ENCODE results near the gene MMP28.
"Not testable (repeated sequence)": the region's sequence is repeated elsewhere in the genome, so short reads cannot be mapped to it uniquely, and the experiment has no call there.

Gene MMP28

DNA sequence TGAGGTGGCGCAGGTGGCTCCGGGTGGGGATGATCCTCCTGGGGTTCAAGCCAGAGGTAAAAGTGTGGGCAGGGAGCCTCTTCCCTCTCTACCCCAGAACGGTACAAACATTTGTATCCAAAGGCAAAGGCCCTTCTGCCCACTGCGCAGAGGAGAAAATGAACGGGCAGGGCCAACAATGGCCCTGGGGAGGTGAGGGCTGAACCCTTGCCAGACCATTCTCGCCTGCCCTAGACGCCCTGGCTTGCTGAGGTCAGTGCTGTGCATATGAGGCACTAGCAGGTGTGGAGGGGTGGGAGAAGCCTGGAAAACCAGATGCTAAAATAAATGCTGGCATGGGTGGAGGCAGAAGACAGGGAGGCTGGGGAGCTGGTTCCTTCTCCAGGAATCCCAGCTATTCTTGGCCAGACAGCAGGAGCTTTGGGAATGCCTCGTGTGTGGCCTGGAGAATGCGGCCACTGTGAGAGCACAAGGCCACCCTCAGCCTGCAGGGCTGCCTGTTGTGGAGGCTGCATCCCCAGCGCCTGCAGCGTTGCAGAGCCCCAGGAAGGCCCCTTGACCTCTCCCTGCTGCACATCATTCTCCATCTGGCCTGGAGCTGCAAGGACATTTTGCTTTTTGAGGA is 30.2 kb downstream of the MMP28 start:
- no peak for DNase-seq

GRCh38 chr17:35764123-35764991 is 31.1 kb downstream of the MMP28 start:
- peak; percentile 74 for DNase-seq

DNA sequence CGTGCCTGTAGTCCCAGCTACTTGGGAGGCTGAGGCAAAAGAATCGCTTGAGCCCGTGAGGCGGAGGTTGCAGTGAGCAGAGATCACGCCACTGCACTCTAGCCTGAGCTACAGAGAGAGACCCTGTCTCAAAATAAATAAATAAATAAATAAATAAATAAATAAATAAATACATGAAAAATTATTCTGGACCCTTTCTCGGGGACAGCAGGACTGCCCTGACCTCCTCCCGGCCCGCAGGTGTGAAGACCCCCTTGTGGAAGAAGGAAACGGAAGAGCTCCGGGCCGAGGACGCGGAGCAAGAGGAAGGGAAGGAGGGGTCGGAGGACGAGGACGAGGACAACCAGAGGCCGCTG is 31.7 kb downstream of the MMP28 start:
- DNase-seq: no peak

DNA sequence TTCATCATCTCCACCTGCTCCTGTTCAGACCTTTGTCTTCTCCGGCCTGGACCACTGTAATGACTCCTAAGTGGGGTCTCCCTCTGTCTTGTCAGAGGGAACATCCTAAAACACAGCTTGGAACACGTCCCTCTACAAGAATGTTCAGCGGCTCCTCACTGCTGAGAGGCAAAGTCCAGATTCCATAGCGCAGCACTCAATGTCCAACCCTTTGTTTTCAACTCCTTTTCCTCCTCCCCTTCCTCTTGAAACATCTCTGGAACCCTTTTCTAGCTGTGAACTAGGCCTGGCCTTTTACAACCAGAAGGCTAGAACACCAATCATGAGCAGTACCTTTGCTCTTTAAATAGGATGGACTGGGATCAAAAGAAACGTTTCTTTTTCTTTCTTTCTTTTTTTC is 33.8 kb downstream of the MMP28 start:
- no peak for DNase-seq

DNA sequence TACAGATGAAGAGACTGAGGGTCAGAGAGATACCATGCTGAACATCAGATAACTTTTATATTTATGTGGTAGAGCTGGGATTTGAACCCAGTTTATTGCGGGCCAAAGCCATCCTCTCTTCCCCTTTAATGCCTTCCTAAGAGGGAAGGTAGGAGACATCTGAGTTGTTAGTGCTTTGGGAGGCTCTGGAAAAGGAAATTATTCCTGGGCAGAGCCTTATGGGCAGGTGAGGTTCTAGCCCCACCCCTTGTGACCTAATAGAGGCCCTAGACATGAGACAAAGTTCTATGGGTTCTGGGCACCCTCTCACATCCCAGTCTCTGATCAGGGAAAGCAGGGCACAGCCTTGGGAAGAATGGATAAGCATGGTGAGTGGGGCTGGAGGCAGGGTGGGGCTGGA is 34.9 kb downstream of the MMP28 start, which contains the start of gene C17orf50:
C17orf50 (plus strand) TSS at position 301 of the 400 bp plus-strand sequence; CDS start at position 356, 55 bp downstream.
- no peak for DNase-seq

DNA sequence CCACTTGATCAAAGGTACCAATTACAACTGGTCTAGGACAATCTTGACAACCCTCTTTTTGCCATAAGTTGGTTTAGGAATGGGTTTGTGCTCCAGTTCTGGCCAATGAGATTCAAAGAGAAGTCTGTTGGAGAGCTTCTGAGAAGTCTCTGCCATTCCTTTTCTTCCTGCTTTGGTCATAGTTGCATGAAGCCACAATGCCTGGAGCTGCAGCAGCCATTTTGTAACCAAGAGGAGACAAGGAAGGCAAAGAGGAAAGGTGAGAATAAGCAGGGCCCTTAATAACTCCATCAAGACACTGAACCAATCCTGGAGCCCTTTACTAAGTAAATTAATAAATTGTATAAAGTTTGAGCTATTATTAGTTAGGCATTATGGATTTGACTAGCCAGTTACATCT is 38.2 kb downstream of the MMP28 start:
- DNase-seq: no peak

DNA sequence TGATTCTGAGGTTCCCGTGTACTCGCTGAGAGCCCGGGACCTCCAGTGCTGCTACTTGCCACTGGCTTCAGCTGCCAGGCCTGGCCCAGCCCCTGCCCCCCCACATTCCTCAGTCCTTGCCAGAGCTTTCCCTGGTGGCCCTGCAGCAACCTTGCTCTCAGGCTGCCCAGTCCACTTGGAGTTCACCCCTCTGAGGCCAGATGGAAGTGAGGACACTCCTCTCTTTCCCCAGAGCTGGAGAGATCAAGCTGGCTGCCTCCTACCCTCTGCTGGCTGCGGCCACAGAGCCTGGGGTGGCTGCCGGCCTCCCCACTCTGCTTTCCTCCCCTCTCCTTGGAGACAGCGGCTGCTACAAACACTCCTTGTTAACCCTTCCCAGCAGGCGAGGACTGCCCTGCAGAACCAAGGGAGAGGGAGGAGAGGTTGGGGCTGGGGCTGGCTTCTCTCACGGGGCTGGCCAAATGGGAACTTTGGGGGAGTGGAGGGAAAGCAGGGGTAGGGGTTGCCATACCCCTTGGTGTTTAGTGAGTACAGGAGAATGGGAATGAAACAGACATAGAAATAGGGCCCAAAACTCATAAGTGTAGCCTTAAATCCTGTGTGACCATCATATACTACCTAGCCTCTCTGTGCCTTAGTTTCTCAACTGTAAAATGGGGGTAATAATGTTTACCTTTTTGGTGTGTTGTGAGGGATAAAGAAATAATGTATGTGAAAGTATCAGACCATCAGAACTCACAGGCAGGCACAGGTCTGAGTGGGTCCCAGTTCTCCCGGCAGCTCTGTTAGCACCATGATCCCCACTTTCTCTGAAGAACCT is 42.3 kb downstream of the MMP28 start, which contains the start of gene GAS2L2:
GAS2L2 (minus strand) TSS at position 295 of the 820 bp plus-strand sequence. CDS start 389 bp downstream, outside the sequence.
- DNase-seq: no peak

DNA sequence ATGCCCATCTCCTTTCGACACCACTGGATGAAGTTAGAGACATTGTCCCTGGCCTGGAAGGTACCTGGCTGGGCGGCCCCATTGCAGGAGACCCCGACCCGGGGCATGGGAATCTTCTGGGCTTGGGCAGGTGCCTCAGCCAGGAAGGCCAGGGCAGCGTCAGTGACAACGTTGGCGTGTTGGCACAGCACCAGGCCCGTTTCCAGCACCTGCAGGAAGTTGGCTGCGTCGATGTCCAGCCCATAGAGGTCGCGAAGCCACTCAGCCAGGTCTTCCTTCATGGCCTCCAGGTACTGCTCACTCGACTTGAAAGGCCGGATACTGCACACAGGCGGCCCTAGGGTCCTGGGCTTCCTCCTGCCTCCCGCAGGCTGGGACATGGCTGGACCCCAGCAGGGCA is 43.0 kb downstream of the MMP28 start:
- DNase-seq: no peak

DNA sequence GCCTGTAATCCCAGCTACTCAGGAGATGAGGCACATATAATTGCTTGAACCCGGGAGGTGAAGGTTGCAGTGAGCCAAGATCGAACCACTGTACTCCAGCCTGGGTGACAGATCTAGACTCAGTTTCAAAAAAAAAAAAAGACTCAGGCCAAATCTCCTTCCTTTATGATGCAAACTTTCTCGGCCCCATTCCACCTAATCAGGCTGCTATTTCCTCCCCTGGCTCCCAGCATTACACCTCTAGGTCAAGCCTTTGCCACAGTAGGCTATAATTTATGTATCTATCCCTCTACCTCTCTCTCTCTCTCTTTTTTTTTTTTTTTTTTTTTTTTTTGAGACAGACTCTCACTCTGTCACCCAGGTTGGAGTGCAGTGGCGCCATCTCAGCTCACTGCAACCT is 43.9 kb downstream of the MMP28 start:
- DNase-seq: not testable (repeated sequence)

GRCh38 chr17:35750526-35751395 is 44.7 kb downstream of the MMP28 start:
- no peak for DNase-seq

GRCh38 chr17:35749560-35750412 is 45.7 kb downstream of the MMP28 start:
- DNase-seq: no peak

DNA sequence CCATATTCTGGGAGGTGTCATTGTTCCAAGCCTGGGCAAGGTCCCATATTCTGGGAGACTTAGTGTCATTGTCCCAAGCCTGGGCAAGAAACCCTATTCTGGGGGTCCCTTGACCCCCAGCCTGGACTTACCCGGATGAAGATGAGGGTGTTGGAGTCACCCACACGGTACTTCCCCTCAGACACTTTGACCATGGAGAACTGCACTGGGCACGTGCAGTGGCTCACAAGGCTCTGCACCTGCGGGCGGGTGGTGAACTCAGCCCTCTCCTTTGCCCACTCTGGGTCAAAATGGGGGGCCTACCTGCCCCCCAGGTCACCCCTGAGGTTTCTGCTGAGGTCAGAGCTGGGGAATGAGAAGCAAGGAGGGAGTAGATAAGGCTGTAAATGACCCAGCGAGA is 46.5 kb downstream of the MMP28 start:
- DNase-seq: no peak

DNA sequence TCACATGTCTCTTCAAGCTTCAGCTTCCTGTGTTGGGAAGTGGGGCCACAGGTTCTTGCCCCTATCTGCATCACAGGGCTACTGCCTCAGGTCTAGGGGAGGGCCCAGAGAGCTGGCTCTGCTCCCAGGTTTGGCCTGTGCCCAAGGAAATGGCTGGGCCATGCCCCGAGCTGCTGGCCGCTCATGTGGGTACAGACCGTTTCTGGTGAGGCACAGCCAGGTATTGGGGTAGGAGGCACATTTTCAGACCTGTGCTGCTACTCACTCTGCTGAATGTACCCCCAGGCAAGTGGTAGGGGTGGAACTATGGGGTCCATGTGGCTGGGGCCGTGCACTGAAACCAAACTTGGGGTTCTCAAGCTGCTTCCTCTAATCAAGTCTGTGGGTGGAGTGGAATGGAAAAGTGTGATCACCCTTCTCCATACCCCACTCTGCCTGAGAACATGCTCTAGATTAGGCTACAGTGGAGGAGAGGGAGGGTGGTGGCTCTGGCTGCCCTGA is 47.0 kb downstream of the MMP28 start:
- DNase-seq: no peak

DNA sequence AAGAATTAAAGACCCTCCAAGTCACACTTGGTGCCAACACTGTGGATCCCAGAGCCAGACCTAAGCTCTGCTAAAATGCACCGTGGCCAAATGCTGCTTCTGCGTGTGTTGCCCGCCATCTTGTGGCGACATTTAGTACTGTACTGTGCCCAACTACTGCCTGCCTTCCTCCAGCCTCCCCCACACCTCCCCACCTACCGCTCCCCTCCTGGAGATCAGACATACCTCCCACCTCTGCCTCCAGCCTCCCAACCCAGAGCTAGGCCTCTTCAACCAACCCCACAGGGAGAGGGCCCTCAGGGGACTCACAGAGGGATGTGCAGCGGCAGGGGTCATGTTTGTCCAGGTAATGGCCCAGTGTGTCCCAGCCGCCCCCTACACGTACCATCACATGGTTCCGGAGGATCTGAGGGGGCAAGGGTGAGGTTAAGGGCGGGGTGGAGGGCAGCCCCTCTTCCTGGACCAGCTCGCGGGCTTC is 47.9 kb downstream of the MMP28 start:
- peak; percentile 41 for DNase-seq

DNA sequence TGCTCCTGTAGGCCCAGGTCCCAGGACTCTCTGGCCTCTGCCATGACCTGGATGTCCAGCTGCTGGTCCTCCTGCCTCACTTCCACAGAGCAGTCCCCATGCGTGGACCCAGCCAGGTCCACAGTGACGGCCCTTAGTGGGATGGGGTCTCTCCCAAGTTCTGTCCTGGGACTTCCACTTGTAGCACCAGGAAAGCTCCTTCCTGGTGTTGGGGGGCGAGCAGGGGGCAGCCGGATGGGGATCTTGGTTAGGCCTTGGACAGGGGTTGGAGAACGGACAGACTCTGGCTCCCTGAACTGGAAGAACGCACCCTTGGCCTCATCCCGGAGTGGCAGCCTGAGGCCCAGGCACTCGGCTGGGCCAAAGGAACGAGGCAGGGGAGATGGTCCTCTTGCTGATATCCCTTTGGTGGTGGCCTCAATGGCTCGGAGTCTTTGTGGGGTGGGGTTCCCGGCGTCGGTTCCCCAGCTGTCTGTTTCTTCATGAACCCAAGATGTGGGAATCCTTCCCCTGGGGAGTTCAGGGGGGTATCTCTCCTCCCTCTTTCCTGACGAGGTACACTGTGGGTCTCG is 49.6 kb downstream of the MMP28 start:
- no peak for DNase-seq

DNA sequence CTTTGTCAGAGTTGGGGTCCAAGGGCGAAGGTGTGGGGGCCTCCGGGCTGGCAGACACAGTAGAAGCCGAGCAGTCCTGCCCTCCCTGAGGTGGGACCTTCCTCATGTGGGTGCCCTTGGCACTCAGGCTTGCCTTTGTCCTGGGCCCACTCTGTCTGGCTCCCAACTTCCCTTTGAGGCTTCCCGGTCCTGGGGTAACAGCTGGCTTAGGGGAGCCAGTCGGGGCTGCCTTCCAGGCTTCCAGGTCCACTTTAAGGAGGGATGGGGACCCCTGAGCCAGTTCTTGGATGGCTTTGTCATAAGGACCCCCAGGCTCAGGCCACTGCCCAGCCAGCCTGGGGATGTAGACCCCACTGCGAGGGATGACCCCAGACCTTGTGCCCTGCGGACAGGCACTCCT is 50.2 kb downstream of the MMP28 start:
- no peak for DNase-seq

DNA sequence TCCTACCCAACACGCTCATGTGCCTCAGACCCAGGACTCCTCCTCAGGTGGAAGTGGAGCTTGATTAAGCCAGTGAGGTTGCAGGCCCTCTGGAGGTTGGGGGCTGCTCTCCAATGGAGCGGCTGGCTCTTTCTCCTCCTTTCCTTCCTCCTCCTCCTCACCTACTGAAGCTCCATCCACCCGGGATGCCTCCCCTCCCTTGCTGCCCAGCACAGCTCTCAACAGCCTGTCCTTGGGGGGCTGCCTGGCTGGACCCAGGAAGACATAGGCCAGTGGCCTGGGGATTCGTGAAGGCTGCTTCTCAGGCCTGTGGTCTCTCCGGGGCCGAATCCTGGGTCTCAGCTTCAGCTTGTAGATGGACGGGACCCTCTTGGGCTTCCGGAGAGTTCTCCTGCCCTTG is 50.6 kb downstream of the MMP28 start:
- no peak for DNase-seq

DNA sequence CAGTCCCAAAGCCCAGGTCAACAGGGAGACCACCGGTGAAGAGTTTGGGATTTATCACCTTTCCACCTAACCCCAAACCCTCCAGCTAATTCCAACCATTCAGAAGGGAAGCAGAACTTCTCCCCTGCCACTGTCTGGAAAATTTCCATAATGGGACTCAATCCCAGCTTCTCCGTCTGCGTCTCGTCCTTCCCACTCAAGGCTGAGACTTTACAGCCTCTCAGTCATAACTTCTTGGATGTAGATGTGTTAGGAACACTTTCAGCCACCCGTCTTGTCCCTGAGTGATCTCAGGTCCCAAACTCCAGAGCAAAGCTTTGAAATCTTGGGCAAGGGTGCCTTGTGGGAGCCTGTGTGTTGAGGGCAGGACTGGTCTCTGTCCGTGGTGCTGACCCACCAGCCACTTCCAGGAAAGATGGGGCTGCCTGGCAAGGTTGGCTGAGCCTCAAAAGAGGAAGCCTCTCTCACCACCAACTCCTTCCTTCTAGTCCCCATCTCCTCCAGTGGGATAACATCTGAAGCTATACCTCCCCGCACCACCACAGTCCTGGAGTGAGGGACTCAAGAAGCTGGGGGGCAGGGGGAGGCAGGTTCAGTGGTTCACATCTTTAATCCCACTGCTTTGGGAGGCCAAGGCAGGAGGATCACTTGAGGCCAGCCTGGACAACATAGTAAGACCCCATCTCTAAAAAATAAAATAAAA is 51.7 kb downstream of the MMP28 start:
- no peak for DNase-seq

DNA sequence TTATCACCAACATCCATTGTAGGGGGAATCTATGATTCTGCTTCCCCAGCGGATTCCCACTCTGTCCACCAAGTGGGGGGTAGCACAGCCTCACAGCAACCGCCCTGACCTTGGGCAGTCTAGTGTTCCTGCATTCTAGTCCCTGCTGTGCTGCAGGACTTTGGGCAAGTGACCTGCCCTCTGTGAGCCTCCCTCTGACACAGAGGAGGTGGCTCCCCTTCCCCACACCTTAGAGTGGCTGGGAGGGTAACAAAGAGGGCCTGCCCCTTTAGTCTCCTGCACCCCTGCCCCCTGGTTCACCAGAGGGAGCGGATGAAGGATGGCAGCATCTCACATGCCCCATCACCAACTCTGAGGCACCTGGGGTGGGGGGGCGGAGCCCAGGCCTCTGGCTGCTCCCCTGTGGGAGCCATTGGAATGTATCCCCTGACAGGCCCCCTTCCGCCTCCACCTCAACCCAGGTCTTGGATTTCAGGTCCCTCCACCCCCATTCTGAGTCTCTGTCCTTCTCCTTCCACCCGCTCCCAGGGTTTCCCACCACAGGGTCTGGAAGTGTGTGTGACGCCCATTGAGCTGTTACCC is 52.5 kb downstream of the MMP28 start:
- no peak for DNase-seq

GRCh38 chr17:35742496-35742895 is 52.9 kb downstream of the MMP28 start:
- DNase-seq: no peak
